AG20443 (cell line): Measurements from ENCODE around the gene CDK2AP2.

Source experiments
- DNase-seq: peaks from one replicate; pipeline ENCODE4 v3.0.0; 2012; ENCODE audit warnings: low spot score, mixed read lengths

The CDK2AP2 gene

GRCh38 chr11:67503119-67504004, 4.6 kb downstream of the CDK2AP2 start:
- no peak for DNase-seq

DNA sequence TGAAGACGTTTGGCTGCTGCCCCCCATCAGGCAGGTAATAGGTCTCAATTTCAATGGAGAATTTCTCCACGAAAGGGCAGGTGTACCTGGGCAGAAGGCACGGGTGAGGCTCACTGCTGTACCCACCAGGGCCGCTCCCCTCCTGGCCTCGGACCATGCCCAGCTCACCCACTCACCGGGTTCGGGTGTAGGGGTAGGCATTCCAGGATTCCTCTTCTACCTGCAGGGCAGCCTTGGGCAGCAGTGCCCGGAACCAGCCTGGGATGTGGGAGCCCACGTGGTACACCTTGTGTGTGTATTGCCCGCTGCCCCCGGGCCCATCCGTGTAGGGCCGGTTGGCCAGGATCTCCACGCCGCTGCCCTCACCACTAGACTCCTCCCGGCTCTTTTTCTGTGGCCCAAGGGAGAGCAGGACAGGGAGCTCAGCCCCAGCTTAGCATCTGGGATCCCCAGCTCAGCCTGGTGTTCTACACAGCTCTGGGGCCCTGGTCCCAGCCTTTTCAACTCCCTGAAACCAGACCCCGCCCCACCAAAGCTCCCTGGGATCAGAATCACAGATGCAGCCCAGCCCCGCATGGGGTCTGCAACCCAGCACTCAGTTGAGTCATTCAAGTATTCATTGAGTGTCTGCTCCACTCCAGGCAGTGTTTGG, 5.5 kb downstream of the CDK2AP2 start:
- DNase-seq = no peak

DNA sequence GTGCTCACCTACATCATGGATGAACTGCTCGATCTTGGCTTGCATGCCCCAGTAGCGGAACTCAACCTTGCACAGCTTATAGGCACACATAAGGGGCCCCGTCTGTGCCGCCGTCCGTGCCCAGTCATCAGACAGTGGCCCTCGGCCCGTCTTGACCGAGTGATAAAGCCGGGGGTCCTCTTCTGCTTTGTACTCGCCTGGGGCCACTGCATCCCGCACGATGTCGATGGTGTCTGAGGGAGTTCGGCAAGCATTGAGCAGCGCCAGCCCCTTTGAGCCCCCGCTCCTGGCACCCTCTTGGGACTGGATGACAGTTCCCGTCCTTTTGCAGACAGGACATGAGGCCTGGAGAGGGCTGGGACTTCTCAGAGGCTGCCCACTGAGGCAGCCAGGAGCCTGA, 6.1 kb downstream of the CDK2AP2 start:
- DNase-seq = no peak

DNA sequence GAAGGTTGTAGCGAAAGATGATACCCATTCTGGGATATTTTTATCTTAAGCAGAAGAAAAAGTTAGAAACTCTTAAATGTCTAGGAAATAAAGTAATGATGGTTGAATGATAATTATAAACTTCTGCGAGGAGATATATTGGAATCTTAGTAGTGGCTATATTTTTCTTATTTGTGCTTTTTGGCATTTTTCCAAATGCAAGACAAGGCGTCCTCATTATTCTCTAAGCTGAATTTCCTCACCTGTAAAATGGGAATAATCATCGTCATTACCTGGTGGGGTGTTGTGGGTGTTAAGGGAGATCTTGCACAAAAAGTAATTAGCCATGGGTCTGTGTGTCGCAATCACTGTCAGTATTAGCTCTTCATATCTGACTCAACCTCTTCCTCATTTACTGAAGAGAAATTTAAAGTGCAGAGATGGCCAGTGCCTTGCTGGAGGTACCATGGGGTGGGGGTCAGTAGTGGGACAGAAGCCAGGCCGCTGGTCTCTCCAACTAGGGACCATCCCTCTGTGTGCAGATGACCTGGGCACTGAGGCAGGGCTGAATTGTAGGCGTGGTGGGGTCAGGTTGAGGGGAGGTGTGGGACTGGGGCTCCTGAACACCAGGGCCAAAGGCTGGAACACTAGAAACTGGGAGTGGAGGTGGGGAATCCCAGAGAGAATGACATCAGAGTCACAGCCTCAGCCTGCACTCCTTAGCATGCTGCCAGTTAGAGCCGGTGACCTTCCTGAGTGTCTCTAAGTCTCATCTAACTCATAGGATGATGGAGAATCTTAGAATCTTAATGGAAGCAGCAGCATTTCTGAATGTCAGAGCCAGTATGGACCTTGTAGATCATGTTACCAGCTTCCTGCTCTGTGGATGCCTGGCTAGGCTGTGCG, 6.9 kb downstream of the CDK2AP2 start:
- no peak for DNase-seq

- DNase-seq = no peak
Observed at GRCh38 chr11:67500484-67500821, 7.5 kb downstream of the CDK2AP2 start.

- DNase-seq = no peak
Observed at GRCh38 chr11:67499808-67500483, 8.0 kb downstream of the CDK2AP2 start.

DNA sequence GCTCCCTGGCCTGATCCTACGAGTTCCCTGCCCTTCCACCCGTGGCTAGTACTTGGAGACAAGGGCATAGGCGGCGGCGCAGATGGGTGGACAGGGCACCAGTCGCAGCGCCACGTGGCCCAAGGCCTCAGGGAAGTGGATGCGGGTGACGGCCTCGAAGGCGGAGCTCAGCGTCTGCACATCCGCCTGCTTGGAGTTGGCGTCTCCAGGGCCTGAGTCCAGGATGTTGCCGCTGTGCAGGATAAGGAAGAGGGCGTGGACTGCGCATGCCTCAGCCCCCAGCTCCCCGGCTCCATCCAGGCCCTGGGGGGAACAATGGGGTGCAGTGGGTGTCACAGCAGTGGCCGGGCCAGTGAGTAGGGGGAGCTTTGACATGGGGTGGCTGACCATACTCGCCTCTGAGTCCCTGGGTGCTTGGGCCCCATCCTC, 9.4 kb downstream of the CDK2AP2 start:
- no peak for DNase-seq

- DNase-seq = no peak
Observed at GRCh38 chr11:67497656-67498291, 10.2 kb downstream of the CDK2AP2 start.

- DNase-seq = no peak
Observed at GRCh38 chr11:67496113-67496512, 11.8 kb downstream of the CDK2AP2 start.

- no peak for DNase-seq
Observed at GRCh38 chr11:67495234-67496005, 12.5 kb downstream of the CDK2AP2 start.

DNA sequence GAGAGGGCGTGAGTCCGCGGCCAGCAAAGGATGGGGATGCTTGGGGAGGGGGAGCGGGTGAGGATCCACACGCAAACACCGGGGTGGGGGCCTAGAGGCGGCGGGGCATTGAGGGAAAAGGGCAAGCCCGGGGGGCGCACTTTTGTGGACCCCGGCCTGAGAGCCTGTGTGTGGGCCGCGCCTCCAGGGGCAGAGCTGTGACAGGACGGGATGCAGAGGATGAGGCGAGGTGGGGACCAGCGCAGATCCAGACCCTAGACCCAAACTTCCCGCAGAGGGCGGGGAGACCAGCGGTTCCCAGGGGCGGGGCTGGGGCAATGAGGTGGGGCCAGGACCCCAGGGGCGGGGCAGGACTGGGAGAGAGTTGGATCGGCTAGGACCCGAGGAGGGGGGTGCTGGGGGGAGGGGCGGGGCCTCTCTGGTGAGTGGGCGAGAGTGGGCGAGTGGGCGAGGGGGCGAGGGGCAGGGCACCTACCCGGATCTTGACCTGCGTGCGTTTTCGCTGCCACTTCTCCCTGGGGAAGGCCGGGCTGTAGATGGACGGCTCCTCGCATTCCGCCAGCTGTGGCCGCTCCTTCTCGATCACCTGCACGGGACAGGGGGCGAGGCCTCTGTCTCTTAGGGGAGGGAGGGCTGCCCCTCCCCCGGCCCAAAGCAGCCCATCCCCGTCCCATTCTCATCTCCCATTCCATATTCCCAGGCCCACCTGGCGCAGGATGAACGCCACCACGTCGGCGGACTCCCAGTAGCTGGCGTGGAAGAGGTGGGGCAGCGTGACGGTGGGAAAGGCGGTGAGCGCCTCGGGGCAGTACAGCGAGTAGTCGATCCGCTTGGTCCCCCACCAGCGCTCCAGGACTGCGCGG, 13.4 kb downstream of the CDK2AP2 start:
- DNase-seq = no peak

DNA sequence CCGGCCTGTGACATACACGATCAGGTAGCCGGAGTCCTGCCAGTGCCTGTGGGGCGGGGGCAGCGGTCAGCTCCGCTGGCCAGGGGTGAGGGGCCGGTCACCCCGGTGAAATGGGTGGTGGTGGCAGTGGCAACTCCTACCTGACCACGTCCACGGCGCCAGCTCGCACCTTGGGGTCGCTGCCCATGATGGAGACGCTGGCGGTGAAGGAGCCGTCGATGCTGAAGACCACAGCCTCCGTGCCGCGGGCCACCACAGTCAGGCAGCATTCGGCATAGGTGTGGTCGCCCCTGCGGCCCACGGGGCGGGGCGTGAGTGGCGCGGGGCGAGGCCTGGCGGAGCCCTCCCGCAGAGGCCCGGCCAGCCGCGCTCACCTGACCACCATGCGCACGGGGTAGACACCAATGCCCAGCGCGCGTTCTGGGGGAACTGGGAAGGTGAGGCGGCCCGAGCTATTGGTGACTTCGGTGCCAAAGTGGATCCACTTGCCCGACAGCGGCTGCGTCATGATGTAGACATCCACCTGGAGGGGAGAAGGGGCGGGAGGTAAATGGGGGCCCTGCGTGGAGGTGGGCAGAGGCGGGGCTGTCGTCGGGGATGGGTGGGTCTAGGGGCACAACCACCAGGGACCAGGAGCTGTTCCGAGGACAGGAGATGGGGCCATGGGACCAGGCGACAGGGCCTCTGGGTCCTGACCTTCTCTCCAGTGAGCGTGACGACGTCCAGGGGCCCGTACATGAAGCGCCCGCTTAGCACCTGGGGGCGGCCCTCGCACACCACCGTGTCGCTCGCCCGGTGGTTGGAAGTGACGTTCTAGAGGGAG, 14.2 kb downstream of the CDK2AP2 start:
- no peak for DNase-seq

- no peak for DNase-seq
Observed at GRCh38 chr11:67492801-67493547, 15.0 kb downstream of the CDK2AP2 start.

DNA sequence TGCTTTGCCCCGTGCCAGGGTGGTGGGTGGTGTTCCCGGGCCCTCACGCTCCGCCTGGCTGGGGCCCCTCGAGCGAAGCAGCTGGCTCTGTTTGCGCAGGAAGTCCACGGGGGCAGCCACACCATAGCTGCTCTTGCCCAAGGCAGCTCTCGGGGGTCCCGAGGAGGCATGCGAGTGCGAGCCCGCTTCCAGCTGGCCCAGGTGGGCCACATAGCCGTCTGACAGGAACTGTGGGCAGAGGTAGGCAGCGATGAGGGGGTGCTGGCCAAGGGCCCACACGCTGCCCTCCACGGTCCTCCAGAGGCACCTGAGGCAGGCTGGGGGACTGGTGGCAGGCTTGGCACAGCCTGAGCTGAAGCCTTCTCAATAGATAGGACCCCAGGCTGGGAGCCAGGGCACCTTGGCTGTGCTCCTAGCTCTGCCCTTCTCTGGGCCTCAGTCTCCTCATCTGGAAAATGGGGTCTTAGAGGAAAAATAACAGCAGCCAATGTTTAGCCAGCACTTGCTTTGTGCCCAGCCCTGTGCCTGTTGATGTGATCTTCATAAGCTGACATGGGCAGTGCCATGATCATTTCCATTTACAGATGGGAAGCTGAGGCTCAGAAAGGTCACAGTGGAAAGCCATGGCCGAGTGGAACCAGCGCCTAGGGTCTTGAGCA, 15.8 kb downstream of the CDK2AP2 start:
- no peak for DNase-seq

GRCh38 chr11:67491276-67492068, 16.5 kb downstream of the CDK2AP2 start:
- no peak for DNase-seq

- no peak for DNase-seq
Observed at GRCh38 chr11:67490727-67491065, 17.3 kb downstream of the CDK2AP2 start.
